GDM1 (cell line): ENCODE measurements around the gene ZBTB34.

ENCODE experiments used
- DNase-seq: peaks from one replicate; lab custom pipeline; 2025; lab: John Stamatoyannopoulos, UW

Gene ZBTB34

DNA sequence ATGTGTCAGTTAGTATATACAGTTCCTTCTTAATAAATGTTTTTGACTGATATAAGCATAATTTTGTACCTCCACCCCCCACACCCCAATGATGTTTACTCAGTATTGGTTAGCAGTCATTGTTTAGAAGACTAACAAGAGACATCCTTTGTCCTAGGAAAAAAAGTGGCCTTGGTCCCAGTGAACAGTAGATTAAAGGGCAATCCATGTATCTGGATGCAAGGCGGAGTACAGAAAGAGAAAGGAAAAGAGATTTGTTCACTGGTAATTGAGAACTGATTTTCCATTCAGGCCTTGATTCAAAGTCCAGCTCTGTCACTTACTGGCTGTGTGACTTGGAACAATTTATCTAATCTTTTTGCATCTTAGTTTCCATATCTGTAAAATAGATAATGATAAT lies 58.8 kb downstream of the ZBTB34 start:
- no peak for DNase-seq

GRCh38 chr9:126925876-126926275 lies 65.4 kb downstream of the ZBTB34 start:
- no peak for DNase-seq

DNA sequence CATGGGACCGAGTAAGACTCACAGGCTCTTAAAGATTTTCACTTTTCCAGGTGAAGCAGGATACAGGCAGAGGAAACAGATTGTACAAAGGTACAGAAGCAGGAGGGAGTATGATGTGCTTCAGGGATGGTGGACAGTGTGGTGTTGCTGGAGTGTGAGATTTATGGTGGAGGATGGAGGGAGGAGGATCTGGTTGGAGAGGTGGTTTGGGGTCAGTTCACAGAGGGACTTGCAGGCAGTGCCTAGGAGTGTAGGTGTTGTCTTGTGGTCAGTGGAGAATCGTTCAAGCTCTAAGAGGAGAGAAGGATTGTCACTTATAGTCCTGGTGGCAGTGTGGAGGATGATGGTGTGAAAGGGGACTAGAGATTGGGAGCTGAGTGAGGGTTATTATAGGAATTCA lies 65.9 kb downstream of the ZBTB34 start:
- no peak for DNase-seq

DNA sequence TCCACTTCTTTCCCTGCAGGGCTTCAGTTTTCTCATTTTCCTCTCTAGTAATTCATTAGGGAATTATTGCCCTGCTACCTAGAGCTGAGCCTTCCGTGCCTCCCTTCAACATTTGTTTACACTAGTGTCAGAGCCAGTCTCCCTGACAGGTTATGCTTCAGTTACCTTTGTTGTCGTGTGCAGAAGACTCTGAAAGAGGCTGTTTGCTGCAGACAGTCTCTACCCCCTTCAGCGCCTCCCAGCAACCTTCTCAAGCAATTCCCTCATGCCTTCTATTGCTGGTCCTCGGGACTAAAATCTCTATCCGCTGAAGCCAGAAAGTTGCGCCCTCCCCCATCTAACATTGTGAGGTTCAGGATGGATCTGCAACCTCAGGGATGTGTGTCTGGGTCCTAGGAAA lies 67.0 kb downstream of the ZBTB34 start:
- no peak for DNase-seq

DNA sequence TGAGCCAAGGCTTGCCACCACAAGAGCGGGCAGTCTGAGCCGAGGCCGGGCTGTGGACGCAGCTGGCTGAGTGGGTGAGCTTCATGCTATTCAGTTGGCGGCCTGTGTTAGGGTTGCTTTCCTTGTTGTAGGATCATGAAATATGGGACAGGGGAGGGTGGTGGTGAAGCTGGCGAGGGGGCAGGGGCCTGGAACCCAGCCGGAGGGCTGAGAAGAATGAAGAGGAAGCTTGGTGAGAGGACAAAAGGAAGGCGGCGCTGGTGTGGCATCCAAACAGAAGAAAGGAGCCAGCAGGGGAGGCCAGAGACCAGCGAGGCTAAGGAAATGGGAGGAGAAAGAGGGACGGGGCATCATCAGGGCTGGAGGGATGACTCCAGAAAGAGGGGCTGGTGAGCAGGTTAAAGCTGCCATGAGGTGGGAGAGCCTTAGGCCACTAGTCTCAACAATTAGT lies 72.5 kb downstream of the ZBTB34 start:
- DNase-seq, result no peak

DNA sequence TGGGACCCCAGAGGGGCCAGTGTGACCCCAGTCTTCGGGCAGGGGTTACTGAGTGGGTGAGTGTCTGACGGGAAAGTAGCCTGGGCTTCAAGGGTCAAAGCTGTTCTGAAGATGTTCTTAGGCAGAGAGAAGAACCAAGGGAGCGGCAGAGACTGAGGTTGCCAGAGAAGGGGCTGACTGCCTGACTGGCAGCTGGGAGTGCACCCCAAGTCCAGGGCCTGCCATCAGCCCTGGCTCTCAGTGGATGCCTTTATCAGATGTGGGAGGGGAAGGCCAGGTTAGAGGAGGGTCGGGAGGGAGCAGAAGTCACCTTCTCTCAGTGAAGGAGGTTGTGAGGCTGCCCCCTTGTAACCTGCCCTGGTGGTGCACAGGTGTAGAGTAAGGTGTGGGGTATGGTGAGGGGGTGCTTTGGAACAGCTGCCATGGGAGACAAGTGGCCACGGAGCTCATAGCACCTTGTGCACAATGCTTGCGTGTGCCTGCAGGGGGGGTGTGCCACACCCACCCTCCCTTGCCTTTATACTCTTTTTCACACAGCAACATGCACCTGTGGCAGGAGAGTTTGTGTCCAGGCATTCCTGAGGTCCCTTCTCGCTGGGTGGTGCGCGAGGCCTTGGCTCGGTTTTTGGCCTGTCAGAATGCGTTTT lies 73.0 kb downstream of the ZBTB34 start:
- no peak for DNase-seq

DNA sequence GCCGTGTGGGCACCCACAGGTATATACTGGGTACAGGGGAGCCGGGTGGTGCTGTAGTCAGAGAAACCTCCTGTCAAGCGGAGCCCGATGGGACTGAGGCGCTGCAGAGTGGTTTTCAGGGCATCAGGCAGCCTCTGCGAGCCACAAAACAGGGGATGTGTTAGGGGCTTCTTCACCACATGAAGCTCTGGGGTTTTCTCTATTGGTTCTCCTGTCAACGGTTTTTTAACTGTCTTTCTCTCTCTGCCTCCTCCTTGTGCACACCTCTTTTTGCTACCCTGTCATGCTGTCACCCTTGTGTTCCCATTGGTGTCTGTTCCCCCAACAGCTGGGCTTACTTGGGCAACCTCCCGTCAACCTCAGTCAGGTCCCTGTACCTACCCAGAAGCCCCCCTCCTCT lies 74.0 kb downstream of the ZBTB34 start:
- DNase-seq, result no peak
